ENCODE data around the gene FRRS1.

DNA sequence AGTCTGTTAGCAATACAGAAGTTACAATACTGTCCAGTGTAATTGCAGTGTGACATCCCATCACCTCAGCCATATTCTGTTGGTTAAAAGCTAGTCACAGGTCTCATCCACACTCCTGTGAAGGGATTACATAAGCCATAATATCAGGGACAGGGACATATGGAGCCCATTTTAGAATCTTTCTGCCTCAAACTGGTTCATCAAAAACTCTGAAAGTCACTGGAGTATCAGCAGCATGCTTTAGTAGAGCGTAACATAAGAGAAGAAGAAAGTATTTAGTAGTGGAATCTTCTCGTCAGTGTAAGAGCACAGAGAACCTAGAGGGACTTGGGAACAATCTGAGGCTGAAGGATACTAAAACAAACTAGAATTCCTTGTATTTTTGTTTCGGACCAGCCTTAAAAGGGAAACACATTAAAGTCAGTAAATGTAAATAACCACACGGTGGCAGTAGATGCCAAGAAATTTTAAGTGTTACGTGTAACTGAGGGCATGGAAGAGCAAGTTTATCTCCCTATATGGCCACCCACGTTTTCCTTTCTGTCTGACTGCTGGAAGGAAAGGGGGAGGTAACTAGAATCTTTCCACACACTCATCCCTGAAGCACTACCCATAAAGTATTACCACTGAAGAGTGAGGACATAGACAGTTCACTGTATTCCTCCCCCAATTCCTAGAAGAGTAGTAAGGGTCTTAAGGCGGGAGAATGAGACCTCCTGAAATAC is 42.1 kb upstream of the FRRS1 start:
- TF ChIP-seq, protein P1, sequence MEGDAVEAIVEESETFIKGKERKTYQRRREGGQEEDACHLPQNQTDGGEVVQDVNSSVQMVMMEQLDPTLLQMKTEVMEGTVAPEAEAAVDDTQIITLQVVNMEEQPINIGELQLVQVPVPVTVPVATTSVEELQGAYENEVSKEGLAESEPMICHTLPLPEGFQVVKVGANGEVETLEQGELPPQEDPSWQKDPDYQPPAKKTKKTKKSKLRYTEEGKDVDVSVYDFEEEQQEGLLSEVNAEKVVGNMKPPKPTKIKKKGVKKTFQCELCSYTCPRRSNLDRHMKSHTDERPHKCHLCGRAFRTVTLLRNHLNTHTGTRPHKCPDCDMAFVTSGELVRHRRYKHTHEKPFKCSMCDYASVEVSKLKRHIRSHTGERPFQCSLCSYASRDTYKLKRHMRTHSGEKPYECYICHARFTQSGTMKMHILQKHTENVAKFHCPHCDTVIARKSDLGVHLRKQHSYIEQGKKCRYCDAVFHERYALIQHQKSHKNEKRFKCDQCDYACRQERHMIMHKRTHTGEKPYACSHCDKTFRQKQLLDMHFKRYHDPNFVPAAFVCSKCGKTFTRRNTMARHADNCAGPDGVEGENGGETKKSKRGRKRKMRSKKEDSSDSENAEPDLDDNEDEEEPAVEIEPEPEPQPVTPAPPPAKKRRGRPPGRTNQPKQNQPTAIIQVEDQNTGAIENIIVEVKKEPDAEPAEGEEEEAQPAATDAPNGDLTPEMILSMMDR (IDR thresholded peaks at IDR 0.05; ENCODE audit: insufficient read depth, low read length, poor library complexity, severe bottlenecking): peak; percentile 42
- TF ChIP-seq EZH2phosphoT487 (conservative IDR thresholded peaks at IDR 0.05; ENCODE audit: low read length): no peak
